Body of pancreas (tissue), 4 donors: Measurements from ENCODE around the gene THEMIS.

Source experiments
- POLR2A ChIP-seq, 3 donors: fragments of 450-650 bp; IDR thresholded peaks; one replicate each; pipeline ENCODE4 v1.6.1; 2016; ENCODE audit warnings: antibody characterized with exemption in 3 of 3, mild to moderate bottlenecking in 2 of 3
- TF ChIP-seq, protein P1 (sequence below), 7 experiments: fragments of 450-650 bp in 4 of 7; fragments of 200-600 bp in 3 of 7; sonication (generic) in 3 of 7; IDR thresholded peaks; one replicate each; pipeline ENCODE4 v1.5.1; 2016 to 2019; ENCODE audit warnings: antibody characterized with exemption in 7 of 7

DNA sequence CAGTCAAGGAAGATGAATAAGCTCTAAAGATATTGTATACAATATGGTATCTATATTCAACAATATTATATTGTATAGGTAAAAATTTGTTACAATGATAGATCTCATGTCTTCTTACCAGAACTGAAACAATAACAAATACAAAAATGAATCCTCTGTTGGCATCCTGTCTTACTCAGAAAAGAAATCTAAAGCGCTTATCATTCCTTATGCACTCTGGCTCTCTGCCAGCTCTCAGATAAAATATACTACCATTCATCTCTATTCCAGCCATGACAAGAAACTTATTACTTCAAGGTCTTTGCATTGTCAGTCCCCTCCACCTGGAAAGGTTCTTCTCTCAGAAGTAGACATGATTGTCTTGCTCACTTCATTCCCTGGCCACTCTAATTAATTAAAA lies 138.6 kb downstream of the THEMIS start:
- TF ChIP-seq, protein P1, sequence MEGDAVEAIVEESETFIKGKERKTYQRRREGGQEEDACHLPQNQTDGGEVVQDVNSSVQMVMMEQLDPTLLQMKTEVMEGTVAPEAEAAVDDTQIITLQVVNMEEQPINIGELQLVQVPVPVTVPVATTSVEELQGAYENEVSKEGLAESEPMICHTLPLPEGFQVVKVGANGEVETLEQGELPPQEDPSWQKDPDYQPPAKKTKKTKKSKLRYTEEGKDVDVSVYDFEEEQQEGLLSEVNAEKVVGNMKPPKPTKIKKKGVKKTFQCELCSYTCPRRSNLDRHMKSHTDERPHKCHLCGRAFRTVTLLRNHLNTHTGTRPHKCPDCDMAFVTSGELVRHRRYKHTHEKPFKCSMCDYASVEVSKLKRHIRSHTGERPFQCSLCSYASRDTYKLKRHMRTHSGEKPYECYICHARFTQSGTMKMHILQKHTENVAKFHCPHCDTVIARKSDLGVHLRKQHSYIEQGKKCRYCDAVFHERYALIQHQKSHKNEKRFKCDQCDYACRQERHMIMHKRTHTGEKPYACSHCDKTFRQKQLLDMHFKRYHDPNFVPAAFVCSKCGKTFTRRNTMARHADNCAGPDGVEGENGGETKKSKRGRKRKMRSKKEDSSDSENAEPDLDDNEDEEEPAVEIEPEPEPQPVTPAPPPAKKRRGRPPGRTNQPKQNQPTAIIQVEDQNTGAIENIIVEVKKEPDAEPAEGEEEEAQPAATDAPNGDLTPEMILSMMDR (IDR thresholded peaks at IDR 0.05): no peak
- no peak for TF ChIP-seq POLR2A (IDR thresholded peaks at IDR 0.05)
